Measurements from ENCODE around the gene TARP.
"Not testable (repeated sequence)": the region's sequence is repeated elsewhere in the genome, so short reads cannot be mapped to it uniquely, and the experiment has no call there.

The TARP gene

GRCh38 chr7:38300175-38300574, 26.7 kb upstream of the TARP start:
- DNase-seq (ENCODE audit: extremely low spot score, insufficient read length, low read depth) (no peak), FAIRE-seq (no peak)

DNA sequence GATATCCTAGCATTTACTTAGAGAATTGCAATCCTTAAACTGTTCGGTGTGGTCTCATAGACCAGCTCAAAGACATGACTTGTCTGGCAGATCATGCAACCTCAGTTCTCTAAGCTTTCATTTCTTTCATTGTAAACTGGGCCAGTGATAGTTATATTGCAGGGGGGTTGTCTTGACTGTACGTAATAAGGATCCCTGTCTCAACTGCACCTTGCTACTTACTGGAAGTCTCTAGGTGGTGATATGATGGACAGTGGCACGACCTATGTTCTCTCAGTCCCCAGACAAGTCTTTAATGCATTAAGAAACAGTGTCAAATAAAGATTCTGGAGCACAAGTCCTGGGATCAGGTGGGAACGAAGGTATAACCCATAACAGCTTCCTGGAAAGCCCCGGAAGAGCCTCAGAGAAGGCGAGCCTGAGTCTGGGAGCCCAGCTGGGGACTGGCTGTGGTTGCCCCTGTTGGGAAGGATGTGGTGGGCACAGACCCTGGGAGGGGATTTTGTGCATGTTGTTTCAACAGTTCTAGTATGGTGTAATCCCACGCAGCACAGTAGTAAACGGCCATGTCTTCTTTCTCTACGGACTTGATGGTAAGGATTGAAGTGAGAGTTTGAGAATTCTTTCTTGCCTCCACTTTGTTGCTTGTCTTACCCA, 26.0 kb upstream of the TARP start:
- DNase-seq (ENCODE audit: extremely low spot score, insufficient read length, low read depth), result no peak
- no peak for FAIRE-seq

GRCh38 chr7:38296059-38296857, 22.8 kb upstream of the TARP start:
- DNase-seq (ENCODE audit: extremely low spot score, insufficient read length, low read depth) (no peak), FAIRE-seq (peak; percentile 77)

GRCh38 chr7:38294926-38295325, 21.5 kb upstream of the TARP start:
- no peak for DNase-seq (ENCODE audit: extremely low spot score, insufficient read length, low read depth)
- no peak for FAIRE-seq

GRCh38 chr7:38292442-38292841, 19.0 kb upstream of the TARP start:
- FAIRE-seq (no peak), DNase-seq (ENCODE audit: extremely low spot score, insufficient read length, low read depth) (no peak)

DNA sequence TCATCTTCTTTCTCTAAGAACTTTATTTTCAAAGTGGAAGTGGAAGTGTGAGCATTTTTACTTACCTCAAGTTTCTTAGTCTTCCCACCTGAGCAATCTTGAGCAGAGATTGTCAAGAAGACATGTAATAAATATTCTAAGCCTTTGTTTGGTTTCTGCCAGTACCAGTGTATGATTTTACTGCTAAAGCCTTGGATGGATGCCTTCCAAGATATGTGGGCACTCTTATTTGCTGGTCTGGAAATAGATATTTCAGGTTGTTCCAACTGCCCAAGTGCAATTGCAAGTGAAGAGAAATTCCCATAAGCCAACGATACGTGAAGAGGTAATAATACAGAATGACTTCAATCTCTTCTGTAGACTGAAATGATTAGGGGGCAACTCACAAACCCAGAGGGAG, 18.2 kb upstream of the TARP start:
- FAIRE-seq, result no peak
- no peak for DNase-seq (ENCODE audit: extremely low spot score, insufficient read length, low read depth)

DNA sequence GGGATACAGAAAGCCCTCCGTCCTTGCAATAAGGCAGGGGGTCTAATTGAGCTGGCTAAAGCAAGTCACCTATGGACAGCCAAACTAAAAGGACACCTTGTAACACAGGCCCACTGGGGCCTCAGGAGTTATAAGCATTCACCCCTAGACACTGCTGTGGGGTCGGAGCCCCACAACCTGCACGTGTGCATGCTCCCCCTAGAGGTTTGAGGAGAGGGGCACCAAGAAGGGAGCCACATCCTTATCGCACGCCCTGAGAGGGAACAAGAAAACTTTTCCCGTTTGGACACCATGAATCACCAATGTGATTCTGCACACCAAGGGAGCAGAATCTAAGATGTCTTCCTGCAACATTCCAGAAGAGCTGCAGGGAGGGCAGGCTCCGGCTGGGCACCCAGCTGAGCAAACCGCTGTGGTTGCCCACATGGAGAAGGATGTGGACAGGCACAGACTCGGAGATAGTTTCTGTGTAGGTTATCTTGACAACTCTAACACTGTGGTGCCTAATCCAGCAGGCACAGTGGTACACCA, 17.7 kb upstream of the TARP start:
- DNase-seq (ENCODE audit: extremely low spot score, insufficient read length, low read depth) (no peak), FAIRE-seq (no peak)

DNA sequence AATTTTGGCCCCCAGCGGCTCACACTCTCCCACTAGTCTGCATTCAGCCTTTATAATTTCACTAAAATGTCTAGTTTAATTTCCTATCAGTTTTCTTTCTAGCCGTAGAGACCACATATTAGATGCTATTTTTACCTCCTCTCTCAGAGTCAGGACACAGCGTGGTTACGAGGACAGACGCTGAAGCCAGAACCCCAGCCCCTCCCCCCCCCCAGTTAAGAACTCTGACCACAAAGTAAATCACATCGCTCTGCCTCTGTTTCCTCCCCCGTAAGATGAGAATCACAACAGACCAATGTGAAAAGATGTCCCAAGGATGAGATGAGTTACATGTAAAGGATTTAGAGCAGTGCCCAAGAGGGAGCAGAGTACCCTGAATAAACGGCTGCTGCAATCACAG, 11.1 kb upstream of the TARP start:
- DNase-seq (ENCODE audit: extremely low spot score, insufficient read length, low read depth) (no peak), FAIRE-seq (no peak)

- FAIRE-seq, result no peak
- no peak for DNase-seq (ENCODE audit: extremely low spot score, insufficient read length, low read depth)
Observed at GRCh38 chr7:38283809-38284208, 10.4 kb upstream of the TARP start.

DNA sequence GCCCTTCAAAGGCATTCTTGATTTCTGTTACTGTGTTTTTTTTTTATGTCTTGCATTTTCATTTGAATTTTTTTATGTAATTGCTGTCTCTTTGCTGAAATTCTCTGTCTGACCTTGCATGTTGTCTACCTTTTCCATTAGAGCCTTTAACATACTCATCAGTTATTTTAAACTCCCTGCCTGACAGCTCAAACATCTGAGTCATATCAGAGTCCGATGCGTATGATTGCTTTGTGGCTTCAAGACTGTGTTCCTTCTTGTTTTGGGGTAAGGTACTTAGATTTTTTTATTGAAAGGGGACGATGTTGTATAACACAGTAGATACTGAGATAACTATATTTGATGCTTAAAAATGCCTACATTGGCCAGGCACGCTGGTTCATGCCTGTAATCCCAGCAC, 9.7 kb upstream of the TARP start:
- DNase-seq (ENCODE audit: extremely low spot score, insufficient read length, low read depth) (no peak), FAIRE-seq (no peak)

GRCh38 chr7:38282081-38282480, 8.6 kb upstream of the TARP start:
- DNase-seq (ENCODE audit: extremely low spot score, insufficient read length, low read depth) (no peak), FAIRE-seq (no peak)

DNA sequence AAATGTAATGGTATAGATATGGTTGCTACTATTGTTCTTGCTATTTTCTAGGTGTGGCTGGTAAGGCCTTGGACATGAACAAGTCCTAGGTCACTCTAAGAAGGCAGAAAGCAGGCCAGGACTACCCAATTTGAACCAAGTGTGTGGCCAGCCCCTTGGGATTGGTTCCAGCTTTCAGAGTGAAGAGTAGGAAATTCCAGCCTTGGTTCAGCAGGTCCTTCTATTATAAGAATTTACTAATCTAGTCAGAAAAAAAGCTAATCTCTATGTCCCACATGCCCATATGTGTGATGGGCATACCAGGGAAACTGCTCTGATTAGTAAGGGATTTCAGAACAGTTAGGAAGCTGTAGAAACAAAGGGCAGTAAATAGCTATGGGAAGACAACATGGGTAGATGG, 7.8 kb upstream of the TARP start:
- no peak for FAIRE-seq

GRCh38 chr7:38280707-38281106, 7.3 kb upstream of the TARP start:
- no peak for FAIRE-seq
- DNase-seq (ENCODE audit: extremely low spot score, insufficient read length, low read depth), result no peak

More for the DNA sequence above, 7.8 kb upstream of the TARP start:
- no peak for DNase-seq (ENCODE audit: extremely low spot score, insufficient read length, low read depth)

GRCh38 chr7:38280000-38280399, 6.6 kb upstream of the TARP start:
- no peak for FAIRE-seq
- DNase-seq (ENCODE audit: extremely low spot score, insufficient read length, low read depth), result no peak

- no peak for DNase-seq (ENCODE audit: extremely low spot score, insufficient read length, low read depth)
- peak; percentile 57 for FAIRE-seq
Observed at GRCh38 chr7:38276096-38276877, 2.9 kb upstream of the TARP start.

- no peak for FAIRE-seq
- DNase-seq (ENCODE audit: extremely low spot score, insufficient read length, low read depth), result no peak
Observed at GRCh38 chr7:38274927-38275620, 1.6 kb upstream of the TARP start.

- DNase-seq (ENCODE audit: extremely low spot score, insufficient read length, low read depth) (no peak), FAIRE-seq (no peak)
Observed at GRCh38 chr7:38274486-38274885, 1.1 kb upstream of the TARP start.

- not testable (repeated sequence) for DNase-seq (ENCODE audit: extremely low spot score, insufficient read length, low read depth)
- peak; percentile 65 for FAIRE-seq
Observed at GRCh38 chr7:38270405-38270804, 3.0 kb downstream of the TARP start.

DNA sequence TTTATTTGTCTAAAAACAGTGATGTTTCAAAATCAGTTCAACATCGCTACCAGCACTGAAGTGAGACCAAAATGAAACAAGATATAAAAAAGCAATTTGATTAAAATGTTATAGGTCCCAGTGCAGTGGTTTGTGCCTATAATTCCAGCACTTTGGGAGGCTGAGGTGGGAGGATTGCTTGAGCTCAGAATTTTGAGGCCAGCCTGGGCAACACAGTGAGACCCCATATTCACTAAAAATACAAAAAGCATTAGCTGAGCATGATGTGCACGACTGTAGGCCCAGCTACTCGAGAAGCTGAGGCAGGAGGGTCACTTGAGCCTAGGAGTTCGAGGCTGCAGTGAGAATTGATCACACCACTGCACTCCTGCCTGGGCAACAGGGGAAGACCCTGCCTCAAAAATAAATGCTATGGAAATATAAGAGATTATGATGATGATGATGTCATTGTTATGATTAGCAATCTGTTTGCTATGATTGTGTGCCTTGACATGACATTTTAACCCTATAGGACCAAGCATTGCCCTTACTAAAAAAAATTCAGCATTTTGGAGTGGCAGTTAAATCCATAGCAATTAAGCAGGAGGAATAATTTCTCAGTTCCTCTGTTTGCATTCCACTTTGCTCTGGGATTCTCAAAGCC, 3.6 kb downstream of the TARP start:
- FAIRE-seq; DNase-seq (ENCODE audit: extremely low spot score, insufficient read length, low read depth): not testable (repeated sequence)

- not testable (repeated sequence) for DNase-seq (ENCODE audit: extremely low spot score, insufficient read length, low read depth)
- FAIRE-seq, result peak; percentile 33
Observed at GRCh38 chr7:38265958-38266357, 7.5 kb downstream of the TARP start.
